Measurements from ENCODE around the gene FIBP. TPM values are rescaled to one million over a fixed set of nuclear protein-coding genes. Genes with fewer than 3 reads are reported as not detected.

FIBP gene
- total and polyA plus RNA-seq, 2 donors from 2014 or later: 58.0 to 105 TPM

GRCh38 chr11:65921033-65921555 is 32.8 kb upstream of the FIBP start:
- DNase-seq: no peak
- intact Hi-C loops (cut with DNase I): no loop called here
- Histone ChIP-seq H3K4me1 (ENCODE audit: control insufficient read depth in 2 of 3, insufficient read depth in 2 of 3, low read depth in 1 of 3, low read length in 3 of 3) (peaks cover 0 to 27% (median 16%) of the 10 kb centered on the region in 3 donors), H3K36me3 (ENCODE audit: control insufficient read depth in 2 of 3, insufficient read depth in 3 of 3, low read length in 3 of 3) (peaks cover 0 to 3% (median 2%) of the 10 kb centered on the region in 3 donors), H3K4me3 (ENCODE audit: low read length in 3 of 3) (peak overlapping the region in 1 of 3 donors; percentile 73), H3K27me3 (ENCODE audit: control insufficient read depth, insufficient read depth, low read length) (no peaks in the 10 kb centered on the region), H3K9me3 (ENCODE audit: control insufficient read depth in 2 of 3, insufficient read depth in 1 of 3, low read length in 3 of 3) (no peaks in the 10 kb centered on the region), H3K9ac (ENCODE audit: low read length in 3 of 3) (no peak overlapping the region), H3K27ac (ENCODE audit: low read depth in 2 of 2, low read length in 2 of 2) (no peak overlapping the region)
- no peak for FAIRE-seq
- TF ChIP-seq CTCF (IDR thresholded peaks at IDR 0.05; ENCODE audit: borderline replicate concordance, extremely low read depth, insufficient read depth): no peak

GRCh38 chr11:65920372-65920802 is 32.1 kb upstream of the FIBP start:
- Histone ChIP-seq H3K27ac (ENCODE audit: low read depth in 2 of 2, low read length in 2 of 2) (peak overlapping the region in 1 of 2 donors; percentile 82), H3K9ac (ENCODE audit: low read length in 3 of 3) (peak overlapping the region in 2 of 3 donors; percentile 37 to 78), H3K27me3 (ENCODE audit: control insufficient read depth, insufficient read depth, low read length) (no peaks in the 10 kb centered on the region), H3K4me3 (ENCODE audit: low read length in 3 of 3) (peak overlapping the region; percentile 36 to 73 (median 65)), H3K36me3 (ENCODE audit: control insufficient read depth in 2 of 3, insufficient read depth in 3 of 3, low read length in 3 of 3) (peaks cover 0 to 3% (median 2%) of the 10 kb centered on the region in 3 donors), H3K9me3 (ENCODE audit: control insufficient read depth in 2 of 3, insufficient read depth in 1 of 3, low read length in 3 of 3) (no peaks in the 10 kb centered on the region), H3K4me1 (ENCODE audit: control insufficient read depth in 2 of 3, insufficient read depth in 2 of 3, low read depth in 1 of 3, low read length in 3 of 3) (peaks cover 0 to 30% (median 21%) of the 10 kb centered on the region in 3 donors)
- TF ChIP-seq CTCF (IDR thresholded peaks at IDR 0.05; ENCODE audit: borderline replicate concordance, extremely low read depth, insufficient read depth): no peak
- FAIRE-seq (no peak), DNase-seq (peak in 2 of 5 donors; percentile 62 to 83)
- intact Hi-C loops (cut with DNase I): no loop called here

- Histone ChIP-seq H3K9me3 (ENCODE audit: control insufficient read depth in 2 of 3, insufficient read depth in 1 of 3, low read length in 3 of 3) (no peaks in the 10 kb centered on the region), H3K4me3 (ENCODE audit: low read length in 3 of 3) (peak overlapping the region; percentile 36 to 73 (median 65)), H3K4me1 (ENCODE audit: control insufficient read depth in 2 of 3, insufficient read depth in 2 of 3, low read depth in 1 of 3, low read length in 3 of 3) (peaks cover 0 to 36% (median 21%) of the 10 kb centered on the region in 3 donors), H3K36me3 (ENCODE audit: control insufficient read depth in 2 of 3, insufficient read depth in 3 of 3, low read length in 3 of 3) (peaks cover 0 to 3% (median 2%) of the 10 kb centered on the region in 3 donors), H3K27me3 (ENCODE audit: control insufficient read depth, insufficient read depth, low read length) (no peaks in the 10 kb centered on the region), H3K27ac (ENCODE audit: low read depth in 2 of 2, low read length in 2 of 2) (peak overlapping the region; percentile 77 to 82), H3K9ac (ENCODE audit: low read length in 3 of 3) (peak overlapping the region in 2 of 3 donors; percentile 43 to 78)
- no peak for TF ChIP-seq CTCF (IDR thresholded peaks at IDR 0.05; ENCODE audit: borderline replicate concordance, extremely low read depth, insufficient read depth)
- DNase-seq (peak; percentile 44 to 92 (median 63)), FAIRE-seq (no peak)
- intact Hi-C loops (cut with DNase I): no loop called here
Observed at GRCh38 chr11:65919573-65920371, 31.5 kb upstream of the FIBP start.
